MM.1S (cell line): Measurements from ENCODE around the gene KLHL18.

Experiments
- EZH2 ChIP-seq: fragments of 300-600 bp; sonication (generic); optimal IDR thresholded peaks from 2 replicates; pipeline ENCODE3; 2017; ENCODE audit warnings: low read depth, mild to moderate bottlenecking, antibody characterized with exemption, low read length, mixed read lengths
- EZH2phosphoT487 ChIP-seq: fragments of 300-600 bp; sonication (generic); IDR thresholded peaks from 2 replicates; pipeline ENCODE4 v1.6.1; 2018; ENCODE audit warnings: antibody characterized with exemption, low read length
- TF ChIP-seq, protein P1 (sequence below): fragments of 300-600 bp; sonication (generic); IDR thresholded peaks from 2 replicates; pipeline ENCODE4 v1.5.1; 2016; ENCODE audit warnings: antibody characterized with exemption, low read length, mixed read lengths

DNA sequence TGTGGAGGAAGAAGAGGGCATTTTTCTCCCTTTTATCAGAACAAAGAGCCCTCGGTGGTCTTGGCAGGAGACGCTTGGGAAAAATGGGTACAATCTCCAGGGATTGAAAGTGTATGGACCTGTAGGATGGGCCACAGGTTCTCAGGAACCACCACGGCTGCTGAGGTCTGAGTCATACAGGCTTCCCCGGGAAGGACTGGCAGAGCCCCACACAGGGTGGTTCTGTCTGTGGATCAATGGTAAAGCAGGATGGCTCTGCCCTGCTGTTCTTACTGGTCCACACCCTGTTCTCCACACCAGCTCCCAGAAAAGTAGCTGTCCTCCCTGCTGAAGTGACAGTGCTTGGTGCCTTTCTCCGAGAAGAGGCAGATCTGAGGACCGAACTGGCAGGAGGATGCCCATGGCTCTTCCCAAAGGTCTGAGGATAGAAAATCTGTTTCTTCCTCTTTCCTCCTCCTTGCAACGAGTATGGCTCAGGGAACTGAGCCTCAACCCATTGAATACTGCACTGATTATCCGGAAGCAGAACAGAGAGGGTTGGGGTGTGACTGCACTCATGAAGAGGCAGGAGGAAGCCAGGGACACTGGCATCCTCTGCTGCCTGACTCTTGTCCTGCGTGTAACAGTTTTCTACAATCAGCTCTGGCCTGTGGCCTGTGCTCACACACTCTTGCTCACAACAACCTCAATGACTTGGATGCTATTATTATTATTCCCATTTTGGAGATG is 39.2 kb upstream of the KLHL18 start:
- TF ChIP-seq, protein P1, sequence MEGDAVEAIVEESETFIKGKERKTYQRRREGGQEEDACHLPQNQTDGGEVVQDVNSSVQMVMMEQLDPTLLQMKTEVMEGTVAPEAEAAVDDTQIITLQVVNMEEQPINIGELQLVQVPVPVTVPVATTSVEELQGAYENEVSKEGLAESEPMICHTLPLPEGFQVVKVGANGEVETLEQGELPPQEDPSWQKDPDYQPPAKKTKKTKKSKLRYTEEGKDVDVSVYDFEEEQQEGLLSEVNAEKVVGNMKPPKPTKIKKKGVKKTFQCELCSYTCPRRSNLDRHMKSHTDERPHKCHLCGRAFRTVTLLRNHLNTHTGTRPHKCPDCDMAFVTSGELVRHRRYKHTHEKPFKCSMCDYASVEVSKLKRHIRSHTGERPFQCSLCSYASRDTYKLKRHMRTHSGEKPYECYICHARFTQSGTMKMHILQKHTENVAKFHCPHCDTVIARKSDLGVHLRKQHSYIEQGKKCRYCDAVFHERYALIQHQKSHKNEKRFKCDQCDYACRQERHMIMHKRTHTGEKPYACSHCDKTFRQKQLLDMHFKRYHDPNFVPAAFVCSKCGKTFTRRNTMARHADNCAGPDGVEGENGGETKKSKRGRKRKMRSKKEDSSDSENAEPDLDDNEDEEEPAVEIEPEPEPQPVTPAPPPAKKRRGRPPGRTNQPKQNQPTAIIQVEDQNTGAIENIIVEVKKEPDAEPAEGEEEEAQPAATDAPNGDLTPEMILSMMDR, result no peak
- TF ChIP-seq EZH2 (no peak), EZH2phosphoT487 (no peak)
